ENCODE measurements around the gene PTGES2. TPM values are rescaled to one million over a fixed set of nuclear protein-coding genes. Genes with fewer than 3 reads are reported as not detected.

The PTGES2 gene
- total and polyA plus RNA-seq, 9 of the 15 experiments (the other 6 are each of a cell fraction or from before 2014, with no cell fraction given) = 2.4 to 196 (median 90.1) TPM

- TF ChIP-seq, protein P1, sequence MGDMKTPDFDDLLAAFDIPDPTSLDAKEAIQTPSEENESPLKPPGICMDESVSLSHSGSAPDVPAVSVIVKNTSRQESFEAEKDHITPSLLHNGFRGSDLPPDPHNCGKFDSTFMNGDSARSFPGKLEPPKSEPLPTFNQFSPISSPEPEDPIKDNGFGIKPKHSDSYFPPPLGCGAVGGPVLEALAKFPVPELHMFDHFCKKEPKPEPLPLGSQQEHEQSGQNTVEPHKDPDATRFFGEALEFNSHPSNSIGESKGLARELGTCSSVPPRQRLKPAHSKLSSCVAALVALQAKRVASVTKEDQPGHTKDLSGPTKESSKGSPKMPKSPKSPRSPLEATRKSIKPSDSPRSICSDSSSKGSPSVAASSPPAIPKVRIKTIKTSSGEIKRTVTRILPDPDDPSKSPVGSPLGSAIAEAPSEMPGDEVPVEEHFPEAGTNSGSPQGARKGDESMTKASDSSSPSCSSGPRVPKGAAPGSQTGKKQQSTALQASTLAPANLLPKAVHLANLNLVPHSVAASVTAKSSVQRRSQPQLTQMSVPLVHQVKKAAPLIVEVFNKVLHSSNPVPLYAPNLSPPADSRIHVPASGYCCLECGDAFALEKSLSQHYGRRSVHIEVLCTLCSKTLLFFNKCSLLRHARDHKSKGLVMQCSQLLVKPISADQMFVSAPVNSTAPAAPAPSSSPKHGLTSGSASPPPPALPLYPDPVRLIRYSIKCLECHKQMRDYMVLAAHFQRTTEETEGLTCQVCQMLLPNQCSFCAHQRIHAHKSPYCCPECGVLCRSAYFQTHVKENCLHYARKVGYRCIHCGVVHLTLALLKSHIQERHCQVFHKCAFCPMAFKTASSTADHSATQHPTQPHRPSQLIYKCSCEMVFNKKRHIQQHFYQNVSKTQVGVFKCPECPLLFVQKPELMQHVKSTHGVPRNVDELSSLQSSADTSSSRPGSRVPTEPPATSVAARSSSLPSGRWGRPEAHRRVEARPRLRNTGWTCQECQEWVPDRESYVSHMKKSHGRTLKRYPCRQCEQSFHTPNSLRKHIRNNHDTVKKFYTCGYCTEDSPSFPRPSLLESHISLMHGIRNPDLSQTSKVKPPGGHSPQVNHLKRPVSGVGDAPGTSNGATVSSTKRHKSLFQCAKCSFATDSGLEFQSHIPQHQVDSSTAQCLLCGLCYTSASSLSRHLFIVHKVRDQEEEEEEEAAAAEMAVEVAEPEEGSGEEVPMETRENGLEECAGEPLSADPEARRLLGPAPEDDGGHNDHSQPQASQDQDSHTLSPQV (IDR thresholded peaks at IDR 0.05) = 0 out of 2 replicates have a peak, but pooled peaks have one; percentile 11
- no peak for TF ChIP-seq HDAC2 (IDR thresholded peaks at IDR 0.05)
- TF ChIP-seq ID3 (CRISPR knock-in tag; IDR thresholded peaks at IDR 0.05) = no peak
- no peak for TF ChIP-seq ID3 (tag; IDR thresholded peaks at IDR 0.05)
- no peak for TF ChIP-seq TEAD2 (tag; IDR thresholded peaks at IDR 0.05)
- TF ChIP-seq, protein P2, sequence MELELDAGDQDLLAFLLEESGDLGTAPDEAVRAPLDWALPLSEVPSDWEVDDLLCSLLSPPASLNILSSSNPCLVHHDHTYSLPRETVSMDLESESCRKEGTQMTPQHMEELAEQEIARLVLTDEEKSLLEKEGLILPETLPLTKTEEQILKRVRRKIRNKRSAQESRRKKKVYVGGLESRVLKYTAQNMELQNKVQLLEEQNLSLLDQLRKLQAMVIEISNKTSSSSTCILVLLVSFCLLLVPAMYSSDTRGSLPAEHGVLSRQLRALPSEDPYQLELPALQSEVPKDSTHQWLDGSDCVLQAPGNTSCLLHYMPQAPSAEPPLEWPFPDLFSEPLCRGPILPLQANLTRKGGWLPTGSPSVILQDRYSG (tag; conservative IDR thresholded peaks at IDR 0.05; ENCODE audit: low read depth) = no peak
- no peak for TF ChIP-seq MTA2 (IDR thresholded peaks at IDR 0.05; ENCODE audit: low read depth)
Measured at GRCh38 chr9:128109050-128109709, 18.3 kb downstream of the PTGES2 start (continued).
